HG02678 (cell line): ENCODE data around the gene CFAP54.
"Not testable (repeated sequence)": the region's sequence is repeated elsewhere in the genome, so short reads cannot be mapped to it uniquely, and the experiment has no call there.

ENCODE experiments used
- ATAC-seq: cut with Tn5 transposase; IDR thresholded peaks from one replicate; pipeline ENCODE4 v1.9.1; 2021; ENCODE audit warnings: mild to moderate bottlenecking, moderate library complexity; ENCODE audit not compliant: unreplicated experiment

The CFAP54 gene

GRCh38 chr12:96617178-96617577, 127.8 kb downstream of the CFAP54 start:
- no peak for ATAC-seq

DNA sequence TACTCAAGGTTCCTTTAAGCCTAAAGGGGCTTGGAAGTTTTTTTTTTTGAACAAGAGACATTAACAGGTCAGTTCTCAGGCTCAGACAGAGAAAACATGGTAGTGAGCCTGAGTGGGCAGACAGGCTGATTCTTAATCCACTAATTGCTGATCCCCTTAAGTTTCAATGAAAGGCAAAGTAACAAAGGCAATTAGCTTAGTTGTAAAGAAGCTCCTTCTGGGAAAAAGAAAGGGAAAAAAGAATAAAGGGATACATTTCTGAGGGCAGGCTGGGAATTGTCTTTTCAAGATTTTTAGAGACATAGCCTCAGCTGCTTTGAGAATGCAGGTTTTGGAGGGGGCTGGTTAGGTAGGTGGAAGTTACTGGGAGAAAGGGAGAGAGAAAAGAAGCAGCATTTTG, 133.8 kb downstream of the CFAP54 start:
- no peak for ATAC-seq

DNA sequence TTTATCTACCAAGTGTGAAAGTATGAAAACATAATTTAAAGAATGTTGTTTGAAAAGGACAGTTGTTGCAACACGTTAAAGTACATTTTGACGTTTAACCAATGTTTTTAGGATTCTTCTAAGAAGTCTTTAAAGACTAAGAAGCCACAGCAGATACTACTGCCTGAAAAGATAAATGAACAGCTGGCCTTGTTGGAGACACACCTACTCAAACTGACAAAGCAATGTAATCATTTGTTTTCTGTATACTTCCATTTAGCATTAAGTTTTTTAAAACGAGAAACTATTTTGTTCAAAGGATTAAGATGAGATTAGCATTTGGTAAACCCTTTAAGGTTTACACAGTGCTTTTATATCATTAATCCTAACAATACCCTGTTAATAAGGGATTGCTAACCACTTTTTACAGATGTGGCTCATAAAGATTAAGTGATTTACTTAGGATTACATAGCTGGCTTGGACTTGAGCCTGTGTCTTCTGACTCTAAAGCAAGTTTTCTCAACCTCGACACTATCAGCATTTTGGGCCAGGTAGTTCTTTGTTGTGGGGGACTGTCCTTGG, 134.4 kb downstream of the CFAP54 start:
- no peak for ATAC-seq

DNA sequence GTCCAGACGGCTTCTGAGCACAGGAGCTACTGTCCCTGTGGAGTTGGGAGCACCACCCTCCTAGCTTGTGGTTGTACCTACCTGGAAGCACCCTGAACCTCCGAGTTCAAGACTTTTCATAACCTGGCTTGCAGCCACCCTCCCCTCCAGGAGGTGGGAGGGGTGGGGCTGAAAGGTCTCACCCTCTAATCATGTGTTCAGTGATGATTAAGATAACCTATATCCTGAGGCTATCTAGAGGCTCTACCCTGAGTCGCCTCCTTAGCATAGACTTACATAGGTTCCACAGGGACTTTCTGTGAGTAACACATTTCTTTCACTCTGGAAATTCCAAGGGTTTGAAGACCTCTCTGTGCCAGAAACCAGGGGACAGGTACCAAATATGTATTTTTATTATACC, 146.5 kb downstream of the CFAP54 start:
- no peak for ATAC-seq

GRCh38 chr12:96636895-96637294, 147.5 kb downstream of the CFAP54 start:
- no peak for ATAC-seq

GRCh38 chr12:96648923-96649322, 159.5 kb downstream of the CFAP54 start:
- no peak for ATAC-seq

DNA sequence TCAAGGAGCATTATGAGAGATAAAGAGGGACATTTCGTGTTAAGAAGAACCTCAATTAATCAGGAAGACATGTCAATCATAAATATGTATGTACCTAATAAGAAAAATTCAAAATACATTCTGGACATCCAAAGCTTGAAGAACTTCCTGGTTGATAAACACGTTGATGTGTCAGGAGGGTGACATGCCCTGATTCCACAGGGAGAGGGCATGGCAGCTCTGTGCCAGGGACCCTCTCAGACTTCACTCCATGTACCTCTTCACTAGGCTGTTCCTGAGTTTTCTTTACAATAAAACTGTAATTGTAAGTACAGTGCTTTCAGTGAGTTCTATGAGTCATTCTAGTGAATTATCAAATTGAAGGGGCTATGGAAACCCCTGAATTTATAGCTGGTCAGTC, 163.5 kb downstream of the CFAP54 start:
- no peak for ATAC-seq

GRCh38 chr12:96658075-96658474, 168.7 kb downstream of the CFAP54 start:
- no peak for ATAC-seq

GRCh38 chr12:96669786-96670185, 180.4 kb downstream of the CFAP54 start:
- no peak for ATAC-seq

DNA sequence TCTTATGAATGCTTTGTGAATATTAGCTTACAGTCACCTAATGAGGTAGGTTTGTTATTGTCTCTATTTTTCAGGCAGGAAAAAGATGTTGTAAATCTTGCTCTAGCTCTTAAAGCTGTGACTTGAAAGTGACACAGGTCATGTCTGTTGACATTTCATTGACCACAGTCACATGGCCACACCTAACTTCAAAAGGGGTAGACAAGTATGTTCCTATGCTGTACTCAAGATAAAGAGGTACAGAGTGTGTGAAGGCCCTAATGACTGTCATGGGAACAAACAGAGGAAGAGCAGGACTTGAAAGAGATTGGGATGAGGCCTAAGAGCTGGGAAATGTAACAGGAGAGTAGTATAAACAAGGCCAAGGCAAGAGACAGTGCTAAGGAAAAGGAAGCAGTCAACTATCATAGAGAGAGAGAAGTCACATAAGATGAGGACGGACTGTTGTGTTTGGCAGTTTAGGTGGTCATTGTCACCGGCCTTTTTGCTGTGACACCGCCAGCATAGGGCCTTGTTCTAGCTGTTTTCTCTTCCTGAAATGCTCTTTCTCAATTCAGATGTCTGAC, 181.0 kb downstream of the CFAP54 start:
- no peak for ATAC-seq

DNA sequence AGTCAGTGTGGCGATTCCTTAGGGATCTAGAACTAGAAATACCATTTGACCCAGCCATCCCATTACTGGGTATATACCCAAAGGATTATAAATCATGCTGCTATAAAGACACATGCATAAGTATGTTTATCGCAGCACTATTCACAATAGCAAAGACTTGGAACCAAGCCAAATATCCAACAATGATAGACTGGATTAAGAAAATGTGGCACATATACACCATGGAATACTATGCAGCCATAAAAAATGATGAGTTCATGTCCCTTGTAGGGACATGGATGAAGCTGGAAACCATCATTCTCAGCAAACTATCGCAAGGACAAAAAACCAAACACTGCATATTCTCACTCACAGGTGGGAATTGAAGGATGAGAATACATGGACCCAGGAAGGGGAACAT, 186.1 kb downstream of the CFAP54 start:
- not testable (repeated sequence) for ATAC-seq

GRCh38 chr12:96677363-96677762, 188.0 kb downstream of the CFAP54 start:
- ATAC-seq = no peak

DNA sequence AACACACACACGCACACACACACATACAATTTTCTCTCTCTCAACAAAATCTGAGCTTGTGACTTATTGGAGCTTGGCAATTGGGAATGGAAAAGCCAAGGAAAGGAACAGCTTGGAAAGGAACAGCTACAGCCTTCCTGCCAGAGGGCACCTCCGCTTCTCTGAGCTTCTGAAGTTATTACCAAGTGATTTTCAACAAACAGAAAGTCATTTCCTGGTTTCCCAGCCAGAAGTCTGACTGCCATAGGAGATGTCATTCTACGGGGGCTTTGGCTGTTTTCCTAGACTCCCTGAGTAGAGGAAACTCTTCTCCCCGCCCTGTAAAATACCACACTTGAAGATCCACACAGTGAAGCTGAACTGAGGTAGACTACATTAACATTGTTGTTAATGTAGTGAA, 198.3 kb downstream of the CFAP54 start:
- ATAC-seq = no peak

- ATAC-seq = no peak
Observed at GRCh38 chr12:96698521-96698920, 209.1 kb downstream of the CFAP54 start.

- no peak for ATAC-seq
Observed at GRCh38 chr12:96698965-96699364, 209.6 kb downstream of the CFAP54 start.

- ATAC-seq = no peak
Observed at GRCh38 chr12:96701856-96702255, 212.5 kb downstream of the CFAP54 start.

GRCh38 chr12:96710127-96710745, 220.9 kb downstream of the CFAP54 start:
- no peak for ATAC-seq

GRCh38 chr12:96711364-96711763, 222.0 kb downstream of the CFAP54 start:
- no peak for ATAC-seq

DNA sequence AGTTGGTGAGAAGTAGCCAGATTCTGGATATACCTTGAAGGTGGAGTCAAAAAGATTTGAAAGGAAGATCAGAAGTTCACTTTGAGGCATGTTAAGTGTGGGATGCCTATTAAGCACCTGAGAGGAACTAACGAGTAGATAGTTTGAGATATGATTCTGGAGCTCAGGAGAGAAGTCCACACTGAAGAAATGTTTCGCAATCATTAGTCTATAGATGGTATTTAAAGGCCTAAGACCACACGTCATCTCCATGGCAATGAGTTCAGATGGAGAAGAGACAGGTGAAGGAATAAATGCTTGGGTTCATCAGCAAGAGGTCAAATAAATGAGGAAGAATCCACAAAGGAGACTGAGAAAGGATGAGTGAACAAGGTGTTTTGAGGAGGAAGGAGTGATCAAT, 224.8 kb downstream of the CFAP54 start:
- ATAC-seq = no peak

GRCh38 chr12:96719660-96720362, 230.4 kb downstream of the CFAP54 start:
- ATAC-seq = peak; percentile 95

- ATAC-seq = peak; percentile 81
Observed at GRCh38 chr12:96720363-96720705, 231.0 kb downstream of the CFAP54 start.

DNA sequence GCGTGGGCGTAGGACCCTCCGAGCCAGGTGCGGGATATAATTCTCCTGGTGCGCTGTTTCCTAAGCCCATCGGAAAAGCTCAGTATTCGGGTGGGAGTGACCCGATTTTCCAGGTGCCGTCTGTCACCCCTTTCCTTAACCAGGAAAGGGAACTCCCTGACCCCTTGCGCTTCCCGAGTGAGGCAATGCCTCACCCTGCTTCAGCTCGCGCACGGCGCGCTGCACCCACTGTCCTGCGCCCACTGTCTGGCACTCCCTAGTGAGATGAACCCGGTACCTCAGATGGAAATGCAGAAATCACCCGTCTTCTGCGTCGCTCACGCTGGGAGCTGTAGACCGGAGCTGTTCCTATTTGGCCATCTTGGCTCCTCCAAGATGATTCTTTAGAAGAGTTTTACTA, 240.1 kb downstream of the CFAP54 start:
- ATAC-seq = not testable (repeated sequence)
